ENCODE data around the gene AFAP1L2.

The AFAP1L2 gene

GRCh38 chr10:114279289-114279688 lies 125.0 kb downstream of the AFAP1L2 start:
- DNase-seq (ENCODE audit: low read depth, low spot score), result no peak
- no peak for TF ChIP-seq CTCF (IDR thresholded peaks at IDR 0.05; ENCODE audit: low read depth, low read length)
- no peak overlapping the region for H3K4me3 ChIP-seq (ENCODE audit: low read depth, low read length)
- in situ Hi-C loops (cut with HindIII; ENCODE audit: low sequenced_read_pairs), result no loop called here

DNA sequence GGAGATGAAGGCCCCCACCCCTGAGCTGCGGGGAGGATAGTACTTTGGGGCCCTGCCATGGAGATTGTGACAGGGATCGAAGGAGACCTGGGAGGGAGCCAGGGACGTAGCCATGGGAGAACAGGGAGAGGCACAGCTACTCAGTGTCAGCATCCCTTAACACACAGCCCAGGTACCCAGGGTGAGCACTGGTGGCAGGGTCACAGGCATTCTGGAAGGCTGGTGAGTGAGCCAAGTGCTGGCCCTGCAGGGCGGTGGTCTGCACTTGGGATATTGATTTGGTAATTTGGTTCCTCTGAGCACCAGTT lies 125.5 kb downstream of the AFAP1L2 start:
- no peak for TF ChIP-seq CTCF (IDR thresholded peaks at IDR 0.05; ENCODE audit: low read depth, low read length)
- no peak overlapping the region for H3K4me3 ChIP-seq (ENCODE audit: low read depth, low read length)
- in situ Hi-C loops (cut with HindIII; ENCODE audit: low sequenced_read_pairs), result no loop called here
- no peak for DNase-seq (ENCODE audit: low read depth, low spot score)

- no peak overlapping the region for H3K4me3 ChIP-seq (ENCODE audit: low read depth, low read length)
- DNase-seq (ENCODE audit: low read depth, low spot score), result no peak
- TF ChIP-seq CTCF (IDR thresholded peaks at IDR 0.05; ENCODE audit: low read depth, low read length), result no peak
- in situ Hi-C loops (cut with HindIII; ENCODE audit: low sequenced_read_pairs), result no loop called here
Measured at GRCh38 chr10:114278140-114278883, 126.0 kb downstream of the AFAP1L2 start.

DNA sequence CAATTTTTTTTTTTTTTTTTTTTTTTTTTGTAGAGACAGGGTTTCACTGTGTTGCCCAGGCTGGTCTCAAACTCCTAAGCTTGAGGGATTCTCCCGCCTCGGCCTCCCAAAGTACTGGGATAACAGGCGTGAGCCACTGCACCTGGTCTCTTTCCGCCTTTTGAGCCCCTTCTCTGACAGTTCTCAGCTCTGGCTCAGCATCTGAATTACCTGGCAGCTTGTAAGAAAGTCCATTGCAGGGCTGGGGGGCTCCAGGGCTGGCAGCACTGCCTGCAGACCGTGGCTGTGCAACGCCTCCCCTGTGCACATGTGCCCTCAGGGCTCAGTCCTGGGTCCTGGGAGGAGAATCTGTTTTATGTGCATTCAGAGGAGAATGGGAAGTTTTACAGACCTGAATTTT lies 127.6 kb downstream of the AFAP1L2 start:
- in situ Hi-C loops (cut with HindIII; ENCODE audit: low sequenced_read_pairs), result no loop called here
- DNase-seq (ENCODE audit: low read depth, low spot score), result no peak
- TF ChIP-seq CTCF (IDR thresholded peaks at IDR 0.05; ENCODE audit: low read depth, low read length), result no peak
- H3K4me3 ChIP-seq (ENCODE audit: low read depth, low read length), result no peak overlapping the region

DNA sequence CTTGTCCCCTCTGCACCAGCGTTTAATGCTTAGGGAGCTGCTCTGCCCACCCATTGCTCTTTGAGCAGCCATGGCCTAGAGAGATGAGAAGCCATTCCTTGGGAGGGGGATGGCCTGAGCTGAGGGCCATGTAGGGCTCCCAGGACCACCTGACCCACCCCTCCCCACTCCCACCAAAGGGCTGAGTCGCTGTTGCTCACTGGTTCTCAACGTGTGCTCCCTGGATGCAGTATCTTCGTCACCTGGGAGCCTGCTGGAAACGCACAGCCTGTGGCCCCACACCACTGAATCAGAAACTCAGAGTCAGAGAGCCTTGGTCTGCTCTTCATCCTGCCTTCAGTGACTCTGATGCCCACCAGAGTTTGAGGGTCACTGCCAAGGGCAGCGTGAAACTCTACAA lies 128.2 kb downstream of the AFAP1L2 start:
- no peak overlapping the region for H3K4me3 ChIP-seq (ENCODE audit: low read depth, low read length)
- no peak for DNase-seq (ENCODE audit: low read depth, low spot score)
- no peak for TF ChIP-seq CTCF (IDR thresholded peaks at IDR 0.05; ENCODE audit: low read depth, low read length)

DNA sequence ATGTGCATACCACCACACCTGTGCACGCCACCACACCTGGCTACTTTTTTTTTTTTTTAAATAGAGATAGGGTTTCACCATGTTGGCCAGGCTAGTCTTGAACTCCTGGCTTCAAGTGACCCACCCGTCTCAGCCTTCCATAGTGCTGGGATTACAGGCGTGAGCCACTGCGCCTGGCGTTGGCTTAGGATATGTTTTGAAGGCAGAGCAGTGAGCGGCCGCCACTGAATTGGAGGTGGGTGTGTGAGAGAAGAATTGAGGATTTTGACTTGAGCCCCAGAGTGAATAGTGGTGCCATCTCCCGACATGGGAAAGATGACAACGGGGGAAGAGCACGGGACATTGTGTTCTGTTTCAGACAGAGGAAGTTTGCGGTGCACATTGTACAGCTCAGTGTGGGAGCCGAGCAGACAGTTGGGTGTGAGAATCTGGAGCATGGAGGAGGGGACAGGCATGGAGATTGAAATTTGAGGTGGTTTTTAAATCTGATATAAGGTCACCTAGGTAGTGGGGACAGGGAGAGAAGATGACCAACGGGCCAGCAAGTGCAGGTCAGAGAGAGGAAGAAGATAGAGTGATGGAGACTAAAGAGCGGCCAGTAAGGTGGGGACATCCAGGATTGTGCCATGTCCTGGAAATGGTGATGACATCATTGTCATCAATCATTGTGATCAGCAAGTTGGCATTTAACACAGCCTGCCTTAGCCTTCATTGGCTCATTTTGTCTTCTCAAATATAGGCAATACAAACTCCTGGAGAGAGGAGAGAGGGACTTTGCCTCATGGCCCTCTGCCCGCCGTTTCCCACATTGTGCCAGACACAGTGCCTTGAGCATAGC lies 129.5 kb downstream of the AFAP1L2 start:
- in situ Hi-C loops (cut with HindIII; ENCODE audit: low sequenced_read_pairs), result no loop called here
- DNase-seq (ENCODE audit: low read depth, low spot score), result no peak

More for the DNA sequence above, 128.2 kb downstream of the AFAP1L2 start:
- in situ Hi-C loops (cut with HindIII; ENCODE audit: low sequenced_read_pairs), result no loop called here

More for the DNA sequence above, 129.5 kb downstream of the AFAP1L2 start:
- H3K4me3 ChIP-seq (ENCODE audit: low read depth, low read length), result no peak overlapping the region
- TF ChIP-seq CTCF (IDR thresholded peaks at IDR 0.05; ENCODE audit: low read depth, low read length), result no peak

All from astrocyte of the spinal cord (primary cell).